HG03025 (cell line): ENCODE measurements around the gene SREK1IP1.

Experiments used
- ATAC-seq: cut with Tn5 transposase; IDR thresholded peaks from one replicate; pipeline ENCODE4 v1.9.1; 2021; ENCODE audit warnings: mild to moderate bottlenecking, moderate library complexity; ENCODE audit not compliant: unreplicated experiment, low FRiP score

The SREK1IP1 gene

GRCh38 chr5:64688965-64689364 lies 79.5 kb downstream of the SREK1IP1 start:
- no peak for ATAC-seq

DNA sequence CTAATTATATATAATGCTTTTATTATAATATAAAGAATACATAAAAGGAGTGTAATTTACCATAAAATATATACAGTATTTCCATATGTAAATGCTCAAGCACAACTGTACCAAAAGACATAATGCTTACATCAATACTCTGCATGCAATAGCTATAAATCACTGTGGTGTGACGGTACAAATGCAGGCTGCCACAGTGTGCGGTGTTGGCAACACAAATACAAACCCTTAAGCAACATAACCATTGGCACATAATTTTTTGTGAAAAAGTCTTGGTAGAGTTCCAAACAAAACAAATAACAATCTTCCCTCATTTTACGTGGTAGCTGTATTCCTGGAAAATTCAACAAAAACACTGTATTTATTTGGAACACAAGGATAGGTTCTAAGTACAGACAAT lies 80.1 kb downstream of the SREK1IP1 start:
- no peak for ATAC-seq

DNA sequence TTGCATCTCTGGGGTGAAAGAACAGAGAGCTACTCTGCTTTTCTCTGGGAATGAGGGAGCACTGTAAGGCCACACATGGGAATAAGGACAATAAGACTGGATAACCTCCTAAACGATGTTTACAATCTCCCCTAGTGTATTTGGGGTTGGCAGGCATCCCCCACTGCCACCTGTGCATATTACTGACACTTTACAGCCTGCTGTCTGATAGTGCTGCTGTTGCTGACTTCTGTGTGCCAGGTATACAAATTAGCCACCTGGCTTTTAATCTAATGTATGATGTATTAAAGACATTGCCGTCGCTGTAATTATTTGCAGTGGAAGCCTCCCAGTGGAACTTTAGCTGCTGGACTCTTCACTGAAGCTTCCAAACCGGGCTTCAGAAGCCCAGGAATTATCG lies 82.6 kb downstream of the SREK1IP1 start:
- ATAC-seq: no peak

DNA sequence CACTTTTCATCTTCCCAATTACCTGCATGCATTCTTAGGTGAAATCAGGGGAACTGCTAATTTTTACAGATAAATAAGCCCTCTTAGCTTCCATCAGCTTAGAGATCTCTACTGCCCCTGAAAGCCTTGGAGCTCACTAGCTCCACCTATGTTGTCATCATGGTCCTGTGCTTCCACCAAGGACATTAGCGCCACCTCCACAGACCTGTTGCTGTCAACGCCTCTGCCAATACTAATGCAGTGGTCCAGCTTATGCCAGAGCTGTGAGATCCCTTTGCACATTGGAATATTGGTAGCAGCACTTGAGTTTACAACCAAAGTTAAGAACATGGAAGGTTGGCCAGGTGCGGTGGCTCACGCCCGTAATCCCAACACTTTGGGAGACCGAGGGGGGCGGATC lies 85.9 kb downstream of the SREK1IP1 start:
- ATAC-seq: no peak

DNA sequence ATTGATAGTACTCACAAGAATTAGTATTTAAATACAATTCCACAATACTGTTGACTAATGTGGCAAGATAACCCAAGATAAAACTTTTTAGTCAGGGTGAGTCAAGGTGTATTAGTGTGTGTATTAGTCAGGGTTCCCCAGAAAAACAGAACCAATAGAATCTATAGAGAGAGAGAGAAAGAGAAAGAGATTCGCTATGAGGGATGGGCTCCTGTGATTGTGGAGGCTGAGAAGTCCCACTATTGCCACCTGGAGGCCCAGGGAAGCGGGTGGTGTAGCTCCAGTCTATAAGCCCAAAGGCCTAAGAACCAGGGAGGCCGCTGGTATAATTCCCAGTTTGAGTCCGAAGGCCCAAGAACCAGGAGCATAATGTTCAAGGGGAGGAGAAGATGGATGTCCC lies 88.2 kb downstream of the SREK1IP1 start:
- no peak for ATAC-seq

DNA sequence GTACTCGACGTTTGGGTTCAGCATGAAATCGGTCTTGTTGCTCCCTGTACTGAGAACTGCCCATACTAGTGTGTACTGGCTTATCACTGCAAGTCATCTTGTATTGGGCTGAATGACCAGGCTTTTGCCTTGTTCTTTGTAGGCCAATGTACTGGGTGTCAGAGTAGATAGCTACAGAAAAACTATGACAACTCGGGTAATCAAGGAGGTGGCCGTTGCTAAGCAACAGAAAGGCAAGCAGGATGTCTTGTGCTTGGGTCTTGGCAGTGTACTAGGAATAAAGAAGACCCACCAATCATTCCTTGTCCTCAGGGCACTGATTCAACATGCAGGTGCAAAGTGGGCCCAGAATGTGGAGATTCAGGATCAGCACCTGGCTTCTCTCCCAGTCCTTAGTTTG lies 90.1 kb downstream of the SREK1IP1 start:
- ATAC-seq: no peak

GRCh38 chr5:64671678-64672077 lies 96.8 kb downstream of the SREK1IP1 start:
- ATAC-seq: no peak

GRCh38 chr5:64670277-64670676 lies 98.2 kb downstream of the SREK1IP1 start:
- no peak for ATAC-seq
